GM18858 (cell line): ENCODE data around the gene KANSL1L.
"Not testable (repeated sequence)": the region's sequence is repeated elsewhere in the genome, so short reads cannot be mapped to it uniquely, and the experiment has no call there.

Source experiments
- ATAC-seq: cut with Tn5 transposase; IDR thresholded peaks from one replicate; pipeline ENCODE4 v1.9.1; 2021; ENCODE audit not compliant: unreplicated experiment

Gene KANSL1L

GRCh38 chr2:210171309-210172218 is at the start of gene KANSL1L:
Gene KANSL1L (minus strand): TSS chr2:210171409. CDS start chr2:210154582, 16,827 bp downstream.
- peak; percentile 43 for ATAC-seq

- ATAC-seq: no peak
Measured at GRCh38 chr2:210215120-210215519, 43.9 kb upstream of the KANSL1L start.

- ATAC-seq: no peak
Measured at GRCh38 chr2:210210185-210210584, 39.0 kb upstream of the KANSL1L start.

GRCh38 chr2:210207929-210208328 is 36.7 kb upstream of the KANSL1L start:
- ATAC-seq: no peak

- no peak for ATAC-seq
Measured at GRCh38 chr2:210203558-210203957, 32.3 kb upstream of the KANSL1L start.

GRCh38 chr2:210203147-210203546 is 31.9 kb upstream of the KANSL1L start:
- no peak for ATAC-seq

- no peak for ATAC-seq
Measured at GRCh38 chr2:210199854-210200253, 28.6 kb upstream of the KANSL1L start.

- peak; percentile 51 for ATAC-seq
Measured at GRCh38 chr2:210199186-210199765, 28.1 kb upstream of the KANSL1L start.

- ATAC-seq: no peak
Measured at GRCh38 chr2:210198326-210198725, 27.1 kb upstream of the KANSL1L start.

GRCh38 chr2:210197720-210198119 is 26.5 kb upstream of the KANSL1L start:
- no peak for ATAC-seq

GRCh38 chr2:210195101-210195852 is 24.1 kb upstream of the KANSL1L start:
- ATAC-seq: no peak

GRCh38 chr2:210190345-210190744 is 19.1 kb upstream of the KANSL1L start:
- no peak for ATAC-seq

- no peak for ATAC-seq
Measured at GRCh38 chr2:210189452-210190138, 18.4 kb upstream of the KANSL1L start.

- no peak for ATAC-seq
Measured at GRCh38 chr2:210188755-210189154, 17.5 kb upstream of the KANSL1L start.

GRCh38 chr2:210188190-210188589 is 17.0 kb upstream of the KANSL1L start:
- no peak for ATAC-seq

- not testable (repeated sequence) for ATAC-seq
Measured at GRCh38 chr2:210183936-210184335, 12.7 kb upstream of the KANSL1L start.

GRCh38 chr2:210181606-210182088 is 10.4 kb upstream of the KANSL1L start:
- not testable (repeated sequence) for ATAC-seq

GRCh38 chr2:210181033-210181605 is 9.9 kb upstream of the KANSL1L start:
- not testable (repeated sequence) for ATAC-seq

- no peak for ATAC-seq
Measured at GRCh38 chr2:210180477-210180876, 9.3 kb upstream of the KANSL1L start.

- ATAC-seq: no peak
Measured at GRCh38 chr2:210179351-210179990, 8.3 kb upstream of the KANSL1L start.
